NCI-H2227 (cell line): ENCODE measurements around the gene PYDC1.
"Not testable (repeated sequence)": the region's sequence is repeated elsewhere in the genome, so short reads cannot be mapped to it uniquely, and the experiment has no call there.

ENCODE experiments used
- DNase-seq: peaks from one replicate; lab custom pipeline; 2025; ENCODE audit not compliant: unreplicated experiment; lab: John Stamatoyannopoulos, UW

Gene PYDC1

DNA sequence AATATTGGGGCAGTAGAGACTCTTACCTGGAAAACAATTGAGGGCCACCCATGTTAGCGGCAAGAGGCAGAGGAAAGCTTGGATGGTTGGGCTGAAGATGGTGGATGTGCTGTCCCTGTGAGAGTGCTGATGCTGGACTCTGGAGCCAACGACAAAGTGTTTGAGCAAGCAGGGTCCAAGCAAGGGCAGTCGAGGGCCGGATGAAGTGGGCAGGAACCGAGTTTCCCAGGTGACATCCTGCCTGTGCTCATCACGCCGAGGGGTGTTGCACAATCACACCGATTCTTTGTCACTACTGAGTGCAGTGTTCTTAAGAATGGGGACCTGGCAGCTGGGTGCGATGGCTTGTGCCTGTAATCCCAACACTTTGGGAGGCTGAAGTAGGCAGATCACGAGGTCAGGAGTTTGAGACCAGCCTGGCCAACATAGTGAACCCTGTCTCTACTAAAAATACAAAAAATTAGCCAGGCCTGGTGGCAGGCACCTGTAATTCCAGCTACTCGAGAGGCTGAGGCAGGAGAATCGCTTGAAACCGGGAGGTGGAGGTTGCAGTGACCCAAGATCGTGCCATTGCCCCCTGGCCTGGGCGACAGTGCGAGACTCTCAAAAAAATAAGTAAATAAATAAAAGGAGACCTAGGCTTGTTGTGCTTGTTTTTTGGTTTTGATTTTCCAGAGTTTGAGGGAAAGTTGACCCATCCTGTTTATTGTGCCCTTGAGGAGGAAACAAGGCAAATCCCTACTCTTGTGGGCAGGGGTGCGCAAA is 20.4 kb downstream of the PYDC1 start:
- DNase-seq: no peak

GRCh38 chr16:31195861-31196260 is 21.1 kb downstream of the PYDC1 start:
- DNase-seq: not testable (repeated sequence)

DNA sequence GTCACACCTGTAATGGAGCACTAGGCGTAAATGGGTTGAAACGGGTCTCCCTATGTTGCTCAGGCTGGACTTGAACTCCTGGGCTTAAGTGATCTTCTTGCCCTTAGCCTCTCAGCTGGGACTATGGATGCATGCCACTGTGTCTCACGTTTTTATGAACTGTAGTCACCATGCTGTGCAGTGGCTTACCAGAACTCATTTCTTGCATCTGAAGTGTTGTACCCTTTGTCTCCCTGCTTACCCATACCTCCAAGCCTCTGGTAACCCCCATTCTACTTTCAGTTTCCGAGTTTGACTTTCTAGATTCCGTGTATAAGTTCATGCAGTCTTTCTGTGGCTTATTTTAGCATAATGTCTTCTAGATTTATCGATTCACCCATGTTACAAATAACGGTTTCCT is 22.0 kb downstream of the PYDC1 start:
- DNase-seq: no peak

DNA sequence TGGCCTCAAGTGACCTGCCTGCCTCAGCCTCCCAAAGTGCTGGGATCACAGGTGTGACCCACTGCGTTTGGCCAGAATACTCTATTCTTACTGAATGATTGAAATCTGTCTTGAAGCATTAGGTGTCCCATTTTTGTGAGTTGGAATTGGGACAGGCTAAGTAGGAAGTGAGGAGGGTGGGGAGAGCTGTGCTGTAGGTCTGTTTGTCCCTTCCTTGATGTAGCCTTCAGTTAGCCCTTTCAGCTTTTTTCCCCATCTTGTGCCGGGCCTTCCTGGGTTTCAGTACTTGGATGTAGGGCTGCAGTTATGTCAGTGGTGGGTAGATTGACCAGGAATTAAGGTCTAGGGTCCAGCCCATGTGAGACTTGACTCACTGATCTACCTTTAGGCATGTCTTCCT is 23.1 kb downstream of the PYDC1 start:
- DNase-seq: no peak

- no peak for DNase-seq
These were observed 23.9 kb downstream of the PYDC1 start for GRCh38 chr16:31192856-31193642.

GRCh38 chr16:31191697-31192428 is 25.1 kb downstream of the PYDC1 start:
- DNase-seq: no peak

DNA sequence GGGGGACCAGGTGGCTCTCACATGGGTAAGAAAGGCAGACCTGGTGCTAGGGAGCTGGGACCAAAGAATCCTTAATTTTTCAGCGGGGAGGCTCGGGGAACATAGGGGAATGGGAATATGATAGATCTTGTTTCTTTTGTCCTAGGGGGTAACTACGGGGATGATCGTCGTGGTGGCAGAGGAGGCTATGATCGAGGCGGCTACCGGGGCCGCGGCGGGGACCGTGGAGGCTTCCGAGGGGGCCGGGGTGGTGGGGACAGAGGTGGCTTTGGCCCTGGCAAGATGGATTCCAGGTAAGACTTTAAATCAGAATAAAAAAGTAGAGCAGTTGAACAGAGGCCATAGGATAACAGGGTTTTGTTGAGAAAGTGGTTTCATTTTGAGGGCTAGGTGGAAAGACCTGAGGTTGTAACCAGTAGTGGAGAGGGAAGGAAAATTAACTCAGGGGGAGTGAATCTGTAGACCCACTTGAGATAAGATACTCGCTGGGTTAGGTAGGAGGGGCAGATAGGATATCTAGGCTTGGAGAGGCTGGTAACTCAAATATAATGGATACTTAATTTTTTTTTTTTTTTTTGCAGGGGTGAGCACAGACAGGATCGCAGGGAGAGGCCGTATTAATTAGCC is 26.0 kb downstream of the PYDC1 start:
- DNase-seq: no peak

- DNase-seq: no peak
These were observed 26.9 kb downstream of the PYDC1 start for GRCh38 chr16:31190061-31190460.

DNA sequence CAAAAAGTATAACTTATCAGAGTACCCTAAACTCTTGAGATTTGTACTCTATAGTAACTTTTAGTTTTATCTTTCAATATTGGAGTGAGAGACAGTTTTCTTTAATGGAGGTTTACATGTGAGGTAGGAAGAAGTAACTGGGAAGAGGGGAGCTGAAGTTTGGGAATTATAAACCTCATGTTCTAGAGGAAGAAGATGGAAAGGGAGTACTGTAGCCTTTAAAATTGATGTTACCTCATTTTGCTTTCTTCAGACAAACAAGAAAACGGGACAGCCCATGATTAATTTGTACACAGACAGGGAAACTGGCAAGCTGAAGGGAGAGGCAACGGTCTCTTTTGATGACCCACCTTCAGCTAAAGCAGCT is 27.5 kb downstream of the PYDC1 start:
- no peak for DNase-seq

GRCh38 chr16:31188450-31189411 is 28.2 kb downstream of the PYDC1 start:
- DNase-seq: no peak

DNA sequence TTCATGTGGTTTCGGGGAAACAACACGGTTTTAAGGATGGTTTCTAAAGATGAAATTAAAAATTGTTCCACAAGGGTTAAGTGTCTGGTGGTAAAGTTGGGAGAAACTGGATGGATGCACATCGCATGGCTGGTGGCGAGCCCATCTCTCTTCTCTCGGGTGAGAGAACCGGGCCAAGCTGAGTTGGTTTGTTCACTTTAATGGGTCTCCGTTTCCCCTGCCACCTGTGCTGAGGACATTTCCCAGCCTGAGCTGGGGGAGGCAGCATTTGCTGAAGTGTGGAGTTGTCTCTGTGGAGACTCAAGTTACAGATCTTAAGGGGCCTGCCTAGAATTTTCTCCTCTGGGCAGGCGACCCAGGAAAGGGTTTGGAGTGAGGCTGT is 29.1 kb downstream of the PYDC1 start:
- no peak for DNase-seq

- no peak for DNase-seq
These were observed 29.8 kb downstream of the PYDC1 start for GRCh38 chr16:31186930-31187807.

- DNase-seq: no peak
These were observed 30.8 kb downstream of the PYDC1 start for GRCh38 chr16:31186176-31186575.

DNA sequence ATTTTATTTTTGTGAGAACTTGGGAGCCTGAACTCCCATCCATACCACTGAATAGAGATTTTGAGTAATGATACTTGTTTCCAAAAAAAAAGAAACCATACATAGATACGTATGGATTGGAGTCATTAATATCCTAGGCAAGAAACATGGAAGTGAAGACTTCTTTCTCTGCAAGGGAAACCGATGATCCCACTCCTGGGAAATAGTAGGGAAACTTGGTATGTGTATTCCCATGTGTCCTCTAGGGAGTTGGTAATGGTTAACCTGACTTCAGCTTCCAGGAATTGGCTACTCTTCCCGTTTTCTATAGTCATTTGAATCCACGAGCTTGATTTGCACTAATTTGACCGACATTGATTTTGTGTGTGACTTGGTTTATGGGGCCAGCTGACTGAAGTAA is 31.6 kb downstream of the PYDC1 start:
- no peak for DNase-seq

GRCh38 chr16:31184888-31185287 is 32.0 kb downstream of the PYDC1 start:
- no peak for DNase-seq

DNA sequence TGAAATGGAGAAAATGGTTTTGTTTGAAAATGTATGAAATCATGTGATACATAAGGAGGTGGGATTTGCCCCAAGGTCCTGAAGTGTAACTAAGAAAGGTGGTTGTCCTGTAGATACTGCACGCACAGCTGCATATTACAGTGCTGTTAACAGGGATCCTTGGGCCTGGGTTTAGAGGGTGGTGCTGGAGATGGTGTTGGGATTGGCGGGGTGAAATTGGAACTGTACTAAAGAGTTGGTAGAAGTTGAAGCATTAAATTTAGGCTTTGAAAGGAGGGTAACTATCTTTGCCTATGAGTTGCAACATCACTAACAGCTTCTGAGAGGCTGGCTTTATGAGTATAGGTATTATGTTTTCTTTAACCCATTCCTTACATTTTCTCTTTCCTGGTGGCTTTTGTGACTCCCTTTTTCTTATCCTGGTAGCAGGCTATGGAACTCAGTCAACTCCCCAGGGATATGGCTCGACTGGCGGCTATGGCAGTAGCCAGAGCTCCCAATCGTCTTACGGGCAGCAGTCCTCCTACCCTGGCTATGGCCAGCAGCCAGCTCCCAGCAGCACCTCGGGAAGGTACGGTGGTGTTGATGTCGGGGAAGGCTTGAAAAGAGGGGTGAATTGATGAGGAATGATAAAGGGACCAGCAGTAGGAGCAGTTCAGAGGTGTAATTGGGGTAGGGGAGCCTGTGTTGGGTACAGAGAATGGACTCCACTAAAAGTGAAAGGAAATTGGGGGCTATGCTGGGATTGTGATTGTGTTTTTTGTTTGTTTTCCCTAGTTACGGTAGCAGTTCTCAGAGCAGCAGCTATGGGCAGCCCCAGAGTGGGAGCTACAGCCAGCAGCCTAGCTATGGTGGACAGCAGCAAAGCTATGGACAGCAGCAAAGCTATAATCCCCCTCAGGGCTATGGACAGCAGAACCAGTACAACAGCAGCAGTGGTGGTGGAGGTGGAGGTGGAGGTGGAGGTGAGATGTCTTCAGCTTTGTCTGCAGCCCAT is 33.2 kb downstream of the PYDC1 start:
- no peak for DNase-seq

DNA sequence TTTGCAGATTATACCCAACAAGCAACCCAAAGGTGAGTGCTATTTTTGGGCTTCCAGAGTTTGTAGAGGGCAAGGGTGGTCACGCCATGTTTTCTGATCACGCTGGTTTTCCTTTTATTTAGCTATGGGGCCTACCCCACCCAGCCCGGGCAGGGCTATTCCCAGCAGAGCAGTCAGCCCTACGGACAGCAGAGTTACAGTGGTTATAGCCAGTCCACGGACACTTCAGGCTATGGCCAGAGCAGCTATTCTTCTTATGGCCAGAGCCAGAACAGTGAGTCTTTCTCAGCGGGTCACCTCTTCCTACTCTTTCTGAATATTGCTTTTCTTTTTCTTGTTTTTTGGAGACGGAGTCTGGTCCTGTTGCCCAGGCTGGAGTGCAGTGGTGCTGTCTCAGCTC is 34.5 kb downstream of the PYDC1 start:
- no peak for DNase-seq
